Thymus (tissue), 11 donors: ENCODE measurements around the gene AIMP2. TPM values are rescaled to one million over a fixed set of nuclear protein-coding genes. Genes with fewer than 3 reads are reported as not detected.
A peak's percentile ranks its signal among the peaks of the same experiment; 100 is the strongest.
"Not testable (repeated sequence)": the region's sequence is repeated elsewhere in the genome, so short reads cannot be mapped to it uniquely, and the experiment has no call there.

Experiments
- DNase-seq, 9 donors: peaks; one replicate each; pipeline ENCODE4 v3.0.0-alpha.2; 2013; ENCODE audit warnings: low spot score in 9 of 9, low read depth in 6 of 9, missing footprints in 1 of 9
- H3K27ac ChIP-seq, 2 donors: one replicate each; pipeline ENCODE4 v1.5.1; 2013; ENCODE audit warnings: control low read depth in 1 of 2, low read depth in 1 of 2, low read length in 1 of 2, mild to moderate bottlenecking in 1 of 2, moderate library complexity in 1 of 2
- H3K27me3 ChIP-seq, 2 donors: one replicate each; pipeline ENCODE4 v1.5.1; 2013; ENCODE audit warnings: low read length in 1 of 2; ENCODE audit not compliant: control insufficient read depth in 2 of 2, insufficient read depth in 1 of 2
- H3K36me3 ChIP-seq, 2 donors: one replicate each; pipeline ENCODE4 v1.5.1; 2013; ENCODE audit warnings: low read length in 1 of 2, mild to moderate bottlenecking in 1 of 2, moderate library complexity in 1 of 2; ENCODE audit not compliant: control insufficient read depth in 2 of 2, insufficient read depth in 2 of 2
- H3K4me1 ChIP-seq, 2 donors: one replicate each; pipeline ENCODE4 v1.5.1; 2013; ENCODE audit warnings: low read length in 2 of 2; ENCODE audit not compliant: control insufficient read depth in 2 of 2, insufficient read depth in 2 of 2
- H3K4me3 ChIP-seq, 2 donors: one replicate each; pipeline ENCODE4 v1.5.1; 2013; ENCODE audit warnings: low read length in 2 of 2, control low read depth in 1 of 2, mild to moderate bottlenecking in 1 of 2
- H3K9me3 ChIP-seq, 2 donors: one replicate each; pipeline ENCODE4 v1.5.1; 2013; ENCODE audit warnings: low read length in 1 of 2, mild to moderate bottlenecking in 1 of 2; ENCODE audit not compliant: control insufficient read depth in 2 of 2, insufficient read depth in 1 of 2
- WGBS: extraction: QIAGEN DNeasy Blood & Tissue Kit; methylation state at CpG from one replicate; pipeline ENCODE4 v1.1.7; 2013; 5-methylcytosine and 5-hydroxymethylcytosine counted together
- polyA plus RNA-seq: library from polyadenylated mRNA; stranded (reverse); fragments of 200-250 nt; gene quantifications from one replicate; pipeline ENCODE4 v1.2.3, GENCODE V29; 2013
- total RNA-seq: library from RNA; stranded (reverse); fragments of 120-200 nt; gene quantifications from one replicate; pipeline ENCODE4 v1.2.4, GENCODE V29; 2013
- donor health status: healthy.

AIMP2 gene
- total and polyA plus RNA-seq, 2 donors, result 34.0 to 40.6 TPM

GRCh38 chr7:5997210-5997808 lies 11.8 kb upstream of the AIMP2 start:
- Histone ChIP-seq H3K27ac (no peak overlapping the region), H3K36me3 (peaks cover 29 to 55% of the 10 kb centered on the region in 2 donors), H3K4me3 (no peak overlapping the region), H3K4me1 (peaks cover 0 to 2% of the 10 kb centered on the region in 2 donors), H3K9me3 (no peaks in the 10 kb centered on the region), H3K27me3 (no peaks in the 10 kb centered on the region)
- peak in 6 of 9 donors; percentile 34 to 70 (median 40) for DNase-seq
- 77% methylated on average over 10 of the region's 10 CpGs for WGBS

- Histone ChIP-seq H3K36me3 (peaks cover 0 to 11% of the 10 kb centered on the region in 2 donors), H3K4me3 (no peak overlapping the region), H3K9me3 (no peaks in the 10 kb centered on the region), H3K27ac (no peak overlapping the region), H3K27me3 (no peaks in the 10 kb centered on the region), H3K4me1 (peaks cover 3 to 15% of the 10 kb centered on the region in 2 donors)
- no peak for DNase-seq
- 71% methylated on average over 4 of the region's 4 CpGs for whole genome bisulfite sequencing
These were observed 1.7 kb upstream of the AIMP2 start for GRCh38 chr7:6007386-6007785.

GRCh38 chr7:6007835-6008590 lies 1.1 kb upstream of the AIMP2 start:
- not testable (repeated sequence) for H3K27ac ChIP-seq, DNase-seq, H3K36me3 ChIP-seq, H3K27me3 ChIP-seq, H3K9me3 ChIP-seq
- peak overlapping the region; percentile 82 to 95 for H3K4me3 ChIP-seq
- WGBS, result 53% methylated on average over 27 of the region's 27 CpGs
- H3K4me1 ChIP-seq, result peaks cover 3 to 15% of the 10 kb centered on the region in 2 donors

- peaks cover 3 to 15% of the 10 kb centered on the region in 2 donors for H3K4me1 ChIP-seq
- DNase-seq, H3K9me3 ChIP-seq, H3K27me3 ChIP-seq, H3K27ac ChIP-seq, H3K36me3 ChIP-seq, H3K4me3 ChIP-seq: not testable (repeated sequence)
- 92% methylated on average over 8 of the region's 8 CpGs for WGBS
These were observed 1.3 kb downstream of the AIMP2 start for GRCh38 chr7:6010370-6010769.

- H3K4me1 ChIP-seq, result peaks cover 3 to 17% of the 10 kb centered on the region in 2 donors
- H3K27me3 ChIP-seq, result no peaks in the 10 kb centered on the region
- H3K9me3 ChIP-seq, result no peaks in the 10 kb centered on the region
- no peak overlapping the region for H3K4me3 ChIP-seq
- H3K36me3 ChIP-seq, result peaks cover 0 to 19% of the 10 kb centered on the region in 2 donors
- no peak for DNase-seq
- no peak overlapping the region for H3K27ac ChIP-seq
- 91% methylated on average over 2 of the region's 2 CpGs for WGBS
These were observed 2.5 kb downstream of the AIMP2 start for GRCh38 chr7:6011541-6011940.

GRCh38 chr7:6012355-6013104 lies 3.5 kb downstream of the AIMP2 start:
- Histone ChIP-seq H3K4me1 (peaks cover 3 to 20% of the 10 kb centered on the region in 2 donors), H3K27ac (no peak overlapping the region), H3K36me3 (peaks cover 2 to 28% of the 10 kb centered on the region in 2 donors), H3K9me3 (no peaks in the 10 kb centered on the region), H3K4me3 (no peak overlapping the region), H3K27me3 (no peaks in the 10 kb centered on the region)
- WGBS, result 93% methylated on average over 14 of the region's 14 CpGs
- DNase-seq, result no peak

GRCh38 chr7:6015917-6016652 lies 7.0 kb downstream of the AIMP2 start:
- peak overlapping the region in 1 of 2 donors; percentile 43 for H3K27ac ChIP-seq
- peaks cover 0 to 9% of the 10 kb centered on the region in 2 donors for H3K4me1 ChIP-seq
- no peaks in the 10 kb centered on the region for H3K9me3 ChIP-seq
- H3K27me3 ChIP-seq, result no peaks in the 10 kb centered on the region
- peaks cover 21 to 48% of the 10 kb centered on the region in 2 donors for H3K36me3 ChIP-seq
- 89% methylated on average over 8 of the region's 8 CpGs for WGBS
- H3K4me3 ChIP-seq, result no peak overlapping the region
- peak in 2 of 9 donors; percentile 16 to 32 for DNase-seq

GRCh38 chr7:6016653-6016966 lies 7.5 kb downstream of the AIMP2 start:
- Histone ChIP-seq H3K27ac (peak overlapping the region in 1 of 2 donors; percentile 43), H3K9me3 (no peaks in the 10 kb centered on the region)
- WGBS, result 94% methylated on average over 8 of the region's 8 CpGs

More at GRCh38 chr7:6016653-6016966, 7.5 kb downstream of the AIMP2 start:
- no peak for DNase-seq
- H3K36me3 ChIP-seq, result peaks cover 25 to 50% of the 10 kb centered on the region in 2 donors
- H3K27me3 ChIP-seq, result no peaks in the 10 kb centered on the region
- no peak overlapping the region for H3K4me3 ChIP-seq
- H3K4me1 ChIP-seq, result peaks cover 0 to 9% of the 10 kb centered on the region in 2 donors
